HT1080 (cell line): ENCODE data around the gene SOX5. TPM values are rescaled to one million over a fixed set of nuclear protein-coding genes. Genes with fewer than 3 reads are reported as not detected.

Experiments
- DNase-seq: peaks from one replicate; pipeline ENCODE4 v3.0.0-alpha.2; 2015; ENCODE audit warnings: low read depth
- total RNA-seq: library from RNA; depleted of rRNA; stranded (reverse); fragments of >200 nt; shearing (Covaris generic); gene quantifications from 2 replicates; pipeline ENCODE4 v1.2.3, GENCODE V29; 2014

Gene SOX5
- total RNA-seq, 1 experiment from 2014 or later = 0.05 TPM

DNA sequence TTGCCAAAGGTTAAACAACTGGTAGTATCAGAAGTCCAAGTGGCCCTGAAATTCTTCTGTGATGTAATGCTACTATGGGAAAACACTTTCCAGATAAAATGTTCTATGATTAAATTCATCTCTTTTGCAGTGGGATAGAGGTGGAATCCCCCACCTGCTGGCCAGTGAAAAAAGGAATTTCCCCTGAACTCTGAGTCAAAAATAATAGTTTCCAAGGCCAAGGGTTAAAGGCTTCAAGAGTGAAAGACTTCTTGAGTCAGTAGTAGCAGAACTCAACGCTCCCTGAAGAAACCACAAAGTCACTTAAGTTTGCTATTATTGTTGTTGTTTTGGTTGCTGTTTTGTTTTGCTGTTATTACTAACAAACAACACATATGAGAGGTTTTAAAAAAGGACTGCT lies 330.8 kb downstream of the SOX5 start:
- no peak for DNase-seq

DNA sequence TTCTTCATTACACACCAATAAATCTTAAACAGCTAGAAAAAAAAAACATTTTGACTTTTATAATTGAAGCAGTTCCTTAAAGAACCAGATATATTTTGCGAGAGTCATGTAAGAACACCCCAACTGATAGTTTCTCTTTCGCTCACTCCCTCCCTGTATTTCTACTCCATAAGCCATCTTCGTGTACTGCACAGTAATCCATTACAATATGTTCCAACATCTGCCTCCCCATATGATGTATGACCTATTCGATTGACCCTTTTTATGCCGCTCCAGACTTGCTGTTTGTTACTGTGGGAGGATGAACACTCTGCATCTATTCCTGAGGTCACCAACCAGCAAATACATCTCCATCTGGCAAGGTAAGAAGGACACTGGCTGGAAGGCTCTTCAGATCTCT lies 331.7 kb downstream of the SOX5 start:
- DNase-seq = no peak

DNA sequence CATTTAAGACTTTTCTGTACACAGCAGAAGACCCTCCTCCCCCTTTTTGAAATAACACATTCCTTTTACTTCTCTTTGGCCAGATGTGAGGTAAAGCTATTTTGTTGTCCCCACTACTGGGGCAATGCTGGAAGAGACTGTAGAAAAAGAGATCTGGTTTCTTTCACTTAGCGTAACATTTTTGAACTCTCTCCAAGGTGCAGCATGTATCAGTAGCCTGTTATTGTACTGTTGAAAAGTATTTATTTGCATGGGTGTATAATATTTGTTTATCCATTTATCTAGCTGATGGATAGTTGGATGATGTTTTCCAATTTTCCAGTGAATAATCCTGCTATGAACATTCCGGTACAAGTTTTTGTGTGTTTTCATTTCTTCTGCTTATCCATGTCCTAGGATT lies 335.2 kb downstream of the SOX5 start:
- no peak for DNase-seq

DNA sequence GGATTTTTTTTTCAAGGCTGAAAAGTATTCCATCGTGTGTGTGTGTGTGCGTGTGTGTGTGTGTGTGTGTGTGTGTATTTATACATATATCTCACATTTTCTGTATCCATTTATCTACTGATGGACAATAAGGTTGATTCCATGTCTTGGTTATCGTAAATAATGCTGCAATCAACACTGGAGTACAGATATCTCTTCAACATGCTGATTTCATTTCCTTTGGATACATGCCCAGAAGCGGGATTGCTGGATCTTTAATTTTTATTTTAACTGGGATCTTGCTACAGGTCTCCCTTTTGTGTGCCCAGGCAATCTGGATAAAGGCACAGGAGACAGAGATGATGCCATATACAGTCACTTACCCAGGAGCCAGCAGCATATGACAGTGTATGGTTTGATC lies 338.1 kb downstream of the SOX5 start:
- DNase-seq = no peak

DNA sequence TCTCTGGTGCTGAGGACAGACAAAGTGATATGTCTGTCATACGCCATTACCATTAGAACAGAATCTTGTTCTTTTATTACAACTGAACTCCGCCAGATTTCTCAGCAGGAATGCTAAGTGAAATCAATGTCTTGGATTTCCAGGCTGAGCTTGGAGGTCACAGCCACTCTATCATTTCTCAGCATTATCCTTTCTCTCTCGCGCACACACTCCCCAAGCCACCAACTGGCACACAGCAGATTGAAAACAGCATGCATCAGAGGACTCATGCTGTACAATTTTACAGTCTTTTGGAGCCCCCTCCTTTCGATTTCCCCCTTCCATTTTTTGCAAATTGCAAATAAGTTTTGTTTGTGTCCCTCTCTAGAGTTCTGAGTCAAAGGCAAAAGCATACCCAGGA lies 348.6 kb downstream of the SOX5 start:
- no peak for DNase-seq

DNA sequence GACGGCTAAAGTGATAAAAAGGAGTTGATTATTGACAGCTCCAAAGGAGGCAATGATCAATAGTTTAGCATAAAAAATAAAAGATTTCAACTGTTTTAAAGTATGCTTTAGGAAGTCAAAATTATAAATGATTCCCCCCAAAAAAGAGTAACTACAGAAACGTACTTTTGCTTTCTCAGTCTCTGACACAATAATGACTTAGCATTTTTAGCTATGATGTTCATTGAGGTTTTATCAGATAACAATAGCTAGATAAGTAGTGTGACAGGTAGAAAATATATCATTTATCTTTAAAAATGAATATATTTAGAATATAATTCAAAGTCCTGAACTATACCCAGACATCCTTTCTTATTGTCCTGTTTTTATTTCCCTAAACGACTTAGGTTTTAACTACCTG lies 352.9 kb downstream of the SOX5 start:
- DNase-seq = no peak

DNA sequence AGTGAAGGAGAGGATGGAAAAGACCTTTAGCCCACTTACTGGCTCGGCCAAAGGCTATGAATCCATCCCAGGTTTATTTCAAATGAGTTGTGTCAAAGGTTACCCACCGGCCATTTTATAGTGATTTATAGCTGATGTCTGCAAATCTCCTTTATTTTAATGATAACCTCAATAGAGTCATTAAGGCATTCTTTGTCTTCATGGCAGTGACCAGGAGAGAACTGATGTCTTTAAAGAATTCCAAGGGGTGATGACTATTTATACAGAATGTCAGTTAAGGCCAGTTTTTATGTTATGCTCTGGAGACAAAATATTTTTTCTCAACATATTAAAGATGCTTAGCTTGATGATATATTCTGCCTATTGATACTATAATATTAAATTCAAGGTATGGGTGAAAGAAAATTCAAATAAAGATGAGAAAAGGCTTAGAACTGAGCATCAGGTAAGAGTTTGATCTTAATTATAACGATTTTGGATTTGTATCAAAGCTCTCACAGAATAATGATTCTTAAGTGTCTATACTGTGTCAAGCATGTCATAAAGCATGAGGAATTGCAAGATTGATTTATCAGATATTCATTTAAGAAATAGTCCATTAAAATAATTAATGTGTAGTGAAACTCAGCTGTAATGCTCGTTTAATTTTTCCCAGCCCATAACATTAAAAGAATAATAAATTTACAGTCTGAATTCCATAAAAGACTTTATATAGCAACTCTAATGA lies 361.5 kb downstream of the SOX5 start:
- DNase-seq = no peak

DNA sequence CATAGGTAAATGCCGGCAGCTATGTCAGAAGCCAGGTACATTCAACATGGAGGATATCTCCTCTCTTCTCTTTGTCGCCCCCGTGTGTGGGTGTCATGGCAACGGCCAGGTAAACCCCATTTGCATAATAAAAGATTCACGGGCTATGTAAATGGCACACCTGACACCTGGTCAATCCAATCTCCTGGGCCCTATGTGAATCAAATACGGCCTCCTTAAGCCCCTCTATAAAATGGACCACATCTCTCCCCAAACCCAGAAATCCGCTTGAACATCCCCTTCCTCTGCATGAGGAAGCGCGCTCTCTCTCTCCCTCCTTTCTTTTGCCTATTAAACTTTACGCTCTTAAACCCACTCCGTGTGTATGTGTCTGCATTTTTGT lies 363.7 kb downstream of the SOX5 start:
- no peak for DNase-seq

DNA sequence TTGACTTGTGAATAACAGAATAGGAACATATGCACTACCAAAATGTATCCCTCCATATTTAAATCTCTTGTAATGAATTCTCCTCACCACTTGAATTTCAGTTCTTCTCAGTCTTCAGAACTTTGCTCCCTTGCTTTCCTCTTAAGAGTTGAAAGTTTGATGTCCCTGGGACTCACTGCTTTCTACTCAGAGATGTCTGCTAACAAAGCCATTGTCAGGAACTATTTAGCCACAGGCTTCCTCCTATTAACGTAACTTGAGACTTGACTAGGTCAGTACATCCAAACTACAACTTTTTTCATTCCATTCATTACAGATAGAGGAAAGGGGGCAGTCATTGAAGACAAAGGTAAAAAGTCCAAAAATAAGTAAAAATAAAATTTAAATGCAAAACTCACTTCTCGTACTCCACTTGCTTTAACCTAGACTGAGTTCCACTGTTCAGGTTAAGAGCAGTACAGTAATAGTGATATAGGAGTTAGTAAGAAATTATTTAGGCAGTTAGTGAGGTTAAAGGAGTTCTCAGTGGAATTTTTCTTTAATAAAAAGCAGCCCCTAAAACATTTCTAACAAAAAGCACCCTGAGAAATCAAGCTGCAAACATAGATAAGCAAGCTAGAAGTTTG lies 364.2 kb downstream of the SOX5 start:
- DNase-seq = no peak

DNA sequence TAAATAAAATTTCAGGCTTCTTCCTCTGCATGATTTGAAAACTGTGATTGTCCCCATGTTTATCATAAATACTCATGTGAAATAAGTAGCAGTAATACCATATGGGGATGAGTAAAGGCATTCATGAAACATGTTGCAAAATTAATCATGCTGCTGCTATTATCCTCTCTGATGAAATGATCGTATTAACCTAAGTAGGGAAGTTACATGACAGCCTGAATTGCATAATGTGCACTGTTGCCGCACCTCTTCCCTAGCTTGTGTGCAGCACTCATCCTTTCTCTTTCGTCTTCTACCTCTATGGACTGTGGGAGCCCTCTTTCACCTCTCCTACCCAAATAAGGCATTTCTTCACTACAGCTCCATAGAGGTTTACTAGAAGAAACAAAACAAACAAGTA lies 367.6 kb downstream of the SOX5 start:
- no peak for DNase-seq

DNA sequence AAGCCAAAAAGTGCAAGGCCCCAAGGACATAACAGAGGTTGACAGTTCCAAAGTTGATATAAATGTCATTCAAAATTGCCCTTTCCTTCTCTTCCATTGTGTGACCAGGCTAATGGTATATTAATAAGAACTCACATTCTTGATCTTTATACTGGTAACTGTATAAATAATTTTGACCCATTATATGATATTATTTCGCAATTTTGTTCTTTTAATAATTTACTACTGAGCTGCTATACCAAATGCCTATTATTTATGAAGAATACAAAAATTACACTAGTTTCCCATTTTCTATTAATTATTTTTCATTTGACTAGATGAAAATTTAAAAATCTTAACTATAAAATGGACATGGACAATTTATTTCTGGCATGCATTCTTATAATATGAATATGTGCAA lies 370.2 kb downstream of the SOX5 start:
- no peak for DNase-seq

DNA sequence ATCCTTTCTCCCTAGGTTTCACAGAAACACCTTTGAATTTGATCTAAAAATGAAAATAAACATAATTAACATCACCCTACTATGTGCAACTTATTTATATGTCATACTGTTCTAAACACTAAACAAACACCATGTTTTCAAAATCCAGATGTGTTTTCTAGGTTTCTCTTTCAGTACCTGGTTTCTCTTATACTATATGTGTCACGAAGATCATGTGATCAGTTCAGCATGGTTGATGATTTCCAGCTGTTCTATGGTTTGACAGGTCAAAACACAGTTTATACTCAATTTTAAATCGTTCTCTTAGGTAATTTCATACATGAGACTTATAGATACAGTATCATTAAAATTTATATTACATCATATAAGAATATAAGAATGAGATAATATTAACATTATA lies 373.1 kb downstream of the SOX5 start:
- no peak for DNase-seq

DNA sequence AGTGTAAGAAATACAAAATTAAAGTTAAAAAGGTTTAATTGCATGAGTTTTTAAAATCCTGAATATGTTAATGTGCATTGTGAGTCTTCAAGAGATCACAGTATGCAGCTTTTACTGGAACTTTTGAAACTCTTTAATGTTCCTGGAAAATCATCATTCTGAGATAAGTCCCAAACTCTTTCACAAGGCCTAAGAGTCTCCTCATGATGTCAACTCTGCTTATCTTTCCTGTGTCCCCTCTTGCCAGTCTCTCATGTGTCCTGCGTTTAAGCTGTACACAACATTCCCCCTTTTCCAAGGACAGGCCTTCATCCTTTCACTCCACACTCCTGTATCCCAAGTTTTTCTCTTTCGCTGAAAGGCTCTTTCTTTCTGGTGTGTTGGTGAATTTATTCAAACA lies 380.1 kb downstream of the SOX5 start:
- DNase-seq = no peak

DNA sequence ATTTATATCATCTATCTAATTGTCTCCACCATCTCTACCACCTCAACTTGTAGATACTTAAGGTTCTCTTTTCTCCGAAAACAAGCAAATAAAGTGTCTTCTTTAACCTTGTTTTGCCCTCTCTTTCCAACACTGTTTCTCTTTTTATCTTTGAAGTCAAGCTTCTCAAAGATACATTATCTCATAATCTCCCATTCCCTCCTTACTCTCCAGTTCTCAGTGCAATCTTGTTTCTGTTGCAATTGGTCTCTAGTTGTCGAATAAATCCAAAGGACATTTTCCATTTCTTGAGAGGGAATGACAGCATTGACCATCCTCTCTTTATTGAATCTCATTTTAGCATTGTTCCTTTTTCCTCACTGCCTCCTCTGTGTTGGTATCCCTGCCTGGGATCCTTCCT lies 383.3 kb downstream of the SOX5 start:
- no peak for DNase-seq

DNA sequence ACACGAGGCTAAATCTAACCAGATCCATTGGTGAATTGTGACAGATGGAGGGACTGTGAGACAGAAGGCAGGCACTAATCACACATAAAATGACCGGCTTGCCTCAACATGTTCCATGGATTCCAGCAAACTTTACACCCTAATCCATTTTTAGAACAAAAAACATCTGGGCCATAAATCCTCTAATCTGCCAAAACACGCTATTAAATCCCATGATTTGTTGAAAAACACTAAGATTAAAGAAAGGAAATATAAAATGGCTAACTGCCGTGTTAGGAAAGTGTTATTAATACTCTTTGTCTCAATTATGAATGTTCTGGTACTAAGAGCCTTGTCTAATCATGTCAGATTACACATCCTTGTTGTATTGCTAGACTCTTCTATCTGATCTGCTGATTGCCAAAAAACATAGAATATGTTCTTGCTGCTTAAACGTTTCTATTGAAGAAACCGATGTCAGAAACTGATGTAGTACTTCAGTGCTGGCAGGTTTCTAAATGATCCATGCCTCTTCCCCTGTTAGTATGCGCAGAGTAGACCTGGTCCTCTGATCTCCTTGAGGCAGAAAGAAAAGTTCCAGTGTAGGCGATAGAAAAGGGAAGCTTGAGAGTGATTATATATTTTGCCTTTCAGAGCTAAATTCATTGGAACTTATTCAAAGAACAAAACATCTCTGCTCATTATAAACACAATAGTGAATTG lies 384.9 kb downstream of the SOX5 start:
- DNase-seq = no peak

DNA sequence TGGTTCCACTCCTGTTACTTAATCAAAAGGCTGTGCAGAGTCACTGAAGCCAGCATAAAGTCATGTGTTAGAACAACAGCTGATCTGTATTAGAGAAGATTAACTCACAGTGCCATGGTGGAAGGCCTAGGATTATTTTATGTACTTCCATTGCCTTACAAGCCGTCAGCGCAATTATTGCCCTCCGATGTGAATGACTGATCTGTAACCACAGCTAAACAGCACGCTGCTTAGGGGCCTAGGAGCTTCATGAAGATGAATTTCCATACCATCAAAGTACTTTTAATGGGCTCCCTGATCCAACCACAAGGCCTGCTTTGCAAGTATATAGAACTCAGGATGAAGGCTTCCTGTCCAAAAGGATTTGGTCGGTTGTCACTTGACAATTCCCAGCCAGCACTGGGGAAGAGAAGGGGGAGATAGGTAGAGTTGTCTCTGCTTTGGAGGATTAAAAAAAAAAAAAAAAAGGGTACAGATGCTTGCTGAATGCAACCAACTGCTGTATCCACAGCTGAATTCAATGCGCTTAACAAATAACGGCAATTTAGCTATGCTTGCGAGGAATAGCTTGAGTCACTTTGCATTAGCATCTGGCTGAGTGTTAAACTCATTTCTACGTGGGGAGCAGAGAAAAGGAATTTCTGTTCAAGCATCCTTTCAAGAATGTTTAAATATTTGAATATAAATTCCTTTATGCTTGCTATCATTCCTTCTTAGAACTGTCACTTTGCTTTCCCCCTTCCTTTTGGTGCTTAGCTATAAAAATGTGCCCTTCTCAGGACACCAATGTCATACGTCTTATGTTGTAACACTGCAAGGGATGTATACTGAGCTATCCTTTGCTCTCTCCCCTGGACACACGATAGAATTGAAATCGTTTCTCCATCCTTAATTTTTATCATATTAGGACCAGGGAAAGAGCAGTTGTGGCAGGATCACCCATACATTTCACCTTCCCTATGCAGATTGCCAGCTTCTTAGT lies 387.8 kb downstream of the SOX5 start:
- no peak for DNase-seq

DNA sequence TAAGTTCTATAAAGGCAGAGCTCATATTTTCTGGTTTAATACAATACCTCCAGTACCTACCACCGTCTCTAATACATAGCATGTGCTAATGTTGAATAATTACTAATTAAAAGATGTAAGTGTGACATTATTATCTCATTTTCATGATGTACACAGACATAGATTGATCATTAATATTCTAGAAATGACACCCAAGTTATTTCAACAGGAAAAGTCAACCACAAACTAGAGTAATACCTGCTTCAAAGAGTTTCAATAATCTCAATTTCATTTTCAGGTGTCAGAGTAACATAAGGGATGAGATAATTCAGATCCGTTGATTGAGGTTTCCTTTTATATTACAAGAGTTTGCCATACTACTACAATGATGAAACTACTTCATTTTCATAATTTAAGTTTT lies 388.9 kb downstream of the SOX5 start:
- DNase-seq = no peak

DNA sequence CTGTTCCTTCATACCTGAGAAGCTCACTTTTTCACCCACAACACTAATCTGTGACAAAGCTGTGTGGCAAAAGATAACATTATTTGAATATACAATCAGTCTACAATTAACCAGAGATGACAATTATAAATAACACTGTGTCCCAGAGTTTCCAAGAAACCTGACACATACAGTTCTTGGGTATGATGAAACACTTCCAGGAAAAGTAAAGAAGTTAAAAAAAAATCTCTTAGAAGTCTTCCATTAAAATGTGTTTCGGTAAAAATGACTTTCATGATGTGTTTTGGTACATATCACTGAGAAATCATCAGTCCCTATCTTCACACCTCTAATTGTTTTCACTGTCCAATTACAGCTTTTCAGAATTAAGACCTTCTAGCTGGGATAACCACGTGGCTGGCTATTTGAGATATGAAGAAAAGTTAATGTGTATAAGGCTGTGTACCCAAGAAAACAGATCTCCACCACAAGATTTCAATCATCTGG lies 390.2 kb downstream of the SOX5 start:
- DNase-seq = no peak

DNA sequence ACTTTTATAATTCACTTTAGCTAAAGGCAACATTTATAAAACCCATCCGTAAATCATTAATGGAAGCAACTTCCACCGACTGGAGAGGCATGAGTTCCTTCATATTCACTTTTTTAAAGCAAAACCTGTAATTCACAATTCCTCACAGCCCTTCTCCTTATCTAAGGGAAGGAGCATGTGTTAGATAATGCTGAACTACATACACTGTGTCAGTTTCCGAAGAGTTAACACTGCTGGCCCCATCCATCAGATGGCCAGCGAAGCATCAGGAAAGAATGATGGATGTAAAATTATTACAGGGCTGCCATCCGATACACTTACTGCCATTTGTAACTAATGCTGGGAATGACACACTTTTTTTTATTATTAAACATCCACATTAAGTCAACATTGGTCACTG lies 392.8 kb downstream of the SOX5 start:
- DNase-seq = no peak

DNA sequence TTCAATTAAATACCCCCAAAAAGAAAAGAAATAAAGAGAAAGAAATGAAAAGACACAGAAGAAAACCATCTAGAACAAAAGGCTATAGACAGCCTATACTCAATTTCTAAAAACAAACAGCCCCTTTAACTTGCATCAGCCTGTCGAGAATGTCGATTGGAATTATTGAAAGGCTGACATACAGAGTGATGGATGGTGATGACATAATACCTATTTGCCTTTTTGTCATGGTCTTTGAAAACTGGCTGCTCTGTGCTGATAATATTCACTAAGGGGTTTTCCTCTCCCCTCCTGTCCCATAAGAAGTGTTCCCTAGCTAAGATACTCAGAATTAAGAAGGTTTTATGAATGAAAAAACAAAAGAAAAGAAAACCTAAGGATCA lies 393.7 kb downstream of the SOX5 start:
- DNase-seq = no peak

DNA sequence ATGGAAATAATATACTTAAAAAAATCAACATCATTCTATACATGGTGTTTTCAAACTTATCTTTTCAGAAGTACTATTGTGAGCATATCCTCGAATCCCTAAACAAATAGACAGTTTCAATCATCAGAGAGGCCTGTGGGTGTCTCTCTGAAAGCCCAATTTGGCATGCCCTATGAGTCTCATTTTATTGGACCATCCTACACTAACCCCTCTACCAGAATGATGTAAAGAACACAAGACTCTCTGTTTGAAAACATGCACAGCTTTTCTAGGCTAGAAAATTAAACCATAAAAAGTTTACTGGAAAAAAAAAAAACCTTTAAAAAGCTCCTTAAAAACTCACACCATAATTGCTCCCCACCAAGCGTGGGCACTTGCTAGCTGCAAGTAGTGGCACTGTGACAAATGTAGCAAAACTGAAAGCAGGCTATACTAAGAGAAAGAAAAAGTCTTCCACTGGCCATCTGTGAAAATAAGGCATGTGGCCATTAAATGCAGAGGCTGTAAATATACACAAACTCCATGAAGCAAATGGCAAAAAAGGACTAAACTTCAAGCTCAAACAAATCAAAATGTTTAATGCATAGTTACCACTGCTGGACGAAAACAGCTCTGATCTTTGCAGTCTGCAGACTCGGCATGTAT lies 394.2 kb downstream of the SOX5 start:
- DNase-seq = no peak
